Endothelial cell of umbilical vein (primary cell): Measurements from ENCODE around the gene LCE6A. TPM values are rescaled to one million over a fixed set of nuclear protein-coding genes. Genes with fewer than 3 reads are reported as not detected.

ENCODE experiments used
- BruUV-seq: library from RNA; stranded (reverse); fragments of 400-500 nt; replicated peaks from 2 replicates; lab custom pipeline; 2021; lab: Mats Ljungman, UMichigan
- CTCF ChIA-PET: fragments of 300-600, 350-600 bp; sonication (Branson Sonifier 250); formaldehyde crosslinking; loops from one replicate; lab custom pipeline; 2021; ENCODE audit warnings: antibody characterized with exemption, inconsistent platforms; lab: Charles Lee
- POLR2A ChIA-PET: fragments of 300-600, 350-600 bp; sonication (Branson Sonifier 250); formaldehyde crosslinking; loops from one replicate; lab custom pipeline; 2021; ENCODE audit warnings: antibody characterized with exemption, inconsistent platforms; lab: Charles Lee
- DNase-seq: peaks from one replicate; pipeline ENCODE4 v3.0.0-alpha.2; 2011; ENCODE audit warnings: low read depth, low spot score
- FAIRE-seq: peaks from 2 replicates; lab custom pipeline; 2011; peaks lifted over from hg19 to GRCh38; lab: Jason Lieb, UNC
- H2AFZ ChIP-seq: 2 replicates; pipeline ENCODE4 v1.6.0; 2012; ENCODE audit warnings: low read depth, low read length, control low read depth, inconsistent platforms
- H3K27ac ChIP-seq: 2 replicates; pipeline ENCODE4 v1.5.1; 2011; ENCODE audit warnings: low read depth, mild to moderate bottlenecking, control low read depth, low read length, moderate library complexity; ENCODE audit not compliant: insufficient read depth
- H3K27me3 ChIP-seq, 2 experiments: 2 replicates each; pipeline versions ENCODE4 v1.6.0 to v1.6.1; 2011; ENCODE audit warnings: low read length in 2 of 2, mixed read lengths in 1 of 2; ENCODE audit not compliant: control insufficient read depth in 2 of 2, insufficient read depth in 2 of 2
- H3K36me3 ChIP-seq, 2 experiments: 2 replicates in 1 of 2; 3 replicates in 1 of 2; pipeline ENCODE4 v1.5.1; 2011; ENCODE audit warnings: low read length in 2 of 2, mild to moderate bottlenecking in 1 of 2, moderate library complexity in 1 of 2; ENCODE audit not compliant: control insufficient read depth in 2 of 2, insufficient read depth in 2 of 2; ENCODE audit errors: extremely low read depth in 1 of 2
- H3K4me1 ChIP-seq: 3 replicates; pipeline ENCODE4 v1.5.1; 2011; ENCODE audit warnings: mild to moderate bottlenecking, low read length; ENCODE audit not compliant: control insufficient read depth, insufficient read depth; ENCODE audit errors: extremely low read depth
- H3K4me2 ChIP-seq: 2 replicates; pipeline ENCODE4 v1.6.1; 2011; ENCODE audit warnings: low read length, control low read depth, mixed read lengths; ENCODE audit not compliant: insufficient read depth
- H3K4me3 ChIP-seq, 3 experiments: fragments of 200-600 bp in 1 of 3; sonication (generic), shearing (Covaris generic) in 1 of 3; replicated peaks in 1 of 3; 2 replicates each; pipeline ENCODE4 v1.5.1; 2011 to 2016; ENCODE audit warnings: control low read depth in 3 of 3, low read length in 3 of 3, mild to moderate bottlenecking in 2 of 3, inconsistent platforms in 1 of 3, low read depth in 1 of 3, moderate library complexity in 1 of 3; ENCODE audit not compliant: insufficient read depth in 1 of 3
- H3K79me2 ChIP-seq: 2 replicates; pipeline ENCODE4 v1.6.0; 2012; ENCODE audit warnings: low read length, inconsistent platforms; ENCODE audit not compliant: control insufficient read depth, insufficient read depth
- H3K9ac ChIP-seq: replicated peaks from 2 replicates; pipeline ENCODE3; 2011; ENCODE audit warnings: low read length, control low read depth; ENCODE audit not compliant: insufficient read depth; ENCODE audit errors: extremely low read depth
- H3K9me1 ChIP-seq: replicated peaks from 3 replicates; pipeline ENCODE4 v1.6.0; 2011; ENCODE audit warnings: mild to moderate bottlenecking, low read length; ENCODE audit not compliant: control insufficient read depth, insufficient read depth; ENCODE audit errors: extremely low read depth
- H3K9me3 ChIP-seq: replicated peaks from 2 replicates; pipeline ENCODE4 v1.5.1; 2012; ENCODE audit warnings: low read length, inconsistent platforms; ENCODE audit not compliant: control insufficient read depth, insufficient read depth
- H4K20me1 ChIP-seq: replicated peaks from 2 replicates; pipeline ENCODE3; 2011; ENCODE audit warnings: mild to moderate bottlenecking, low read length; ENCODE audit not compliant: control insufficient read depth, insufficient read depth; ENCODE audit errors: extremely low read depth
- EZH2 ChIP-seq: IDR thresholded peaks from 2 replicates; pipeline ENCODE4 v1.6.1; 2012; ENCODE audit warnings: borderline replicate concordance, low read depth, mild to moderate bottlenecking, moderate library complexity, low read length, inconsistent platforms; ENCODE audit not compliant: severe bottlenecking
- FOS ChIP-seq: IDR thresholded peaks from 2 replicates; pipeline ENCODE4 v1.6.1; 2011; ENCODE audit warnings: mild to moderate bottlenecking, low read length, moderate library complexity, borderline replicate concordance; ENCODE audit not compliant: insufficient read depth
- GATA2 ChIP-seq: IDR thresholded peaks from 2 replicates; pipeline ENCODE4 v1.7.0; 2011; ENCODE audit warnings: low read depth, mild to moderate bottlenecking, moderate library complexity, mixed read lengths, low read length; ENCODE audit not compliant: insufficient read length, insufficient read depth
- JUN ChIP-seq: IDR thresholded peaks from 2 replicates; pipeline ENCODE4 v1.6.1; 2011; ENCODE audit warnings: borderline replicate concordance, low read depth; ENCODE audit not compliant: insufficient read length, insufficient read depth
- MYC ChIP-seq: IDR thresholded peaks from one replicate; pipeline ENCODE4 v1.6.1; 2011; ENCODE audit warnings: mild to moderate bottlenecking, low read depth, low read length
- POLR2A ChIP-seq: IDR thresholded peaks from 2 replicates; pipeline ENCODE4 v1.6.1; 2012; ENCODE audit warnings: low read depth, mild to moderate bottlenecking, control low read depth, low read length
- POLR2AphosphoS5 ChIP-seq: IDR thresholded peaks from 2 replicates; pipeline ENCODE4 v1.6.1; 2012; ENCODE audit warnings: low read depth, mild to moderate bottlenecking, control low read depth, low read length, moderate library complexity; ENCODE audit not compliant: insufficient read depth
- dilution Hi-C: fragments of 300-500 bp; cut with MboI; formaldehyde crosslinking; loops from one replicate; pipeline ENCODE4 v1.15.0; 2019; ENCODE audit warnings: low sequenced_read_pairs; ENCODE audit not compliant: extremely low pct_ligation_motif_present
- intact Hi-C: fragments of 100-400 bp; cut with micrococcal nuclease; formaldehyde crosslinking; loops from one replicate; pipeline ENCODE4 v1.10.0; 2022
- polyA plus RNA-seq, 4 experiments: library from polyadenylated mRNA; depleted of rRNA in 3 of 4; stranded (reverse) in 3 of 4; unstranded in 1 of 4; fragments of >200 nt; gene quantifications; 2 replicates each; pipeline versions ENCODE4 v1.2.1 to v1.2.3, GENCODE V29; 2011 to 2012; ENCODE audit warnings: missing spikeins in 1 of 4
- total RNA-seq: library from RNA; stranded (reverse); gene quantifications from 2 replicates; pipeline ENCODE4 v1.2.3, GENCODE V29; 2021
- TF ChIP-seq, protein P1 (sequence below): IDR thresholded peaks from 2 replicates; pipeline ENCODE4 v1.6.1; 2011; ENCODE audit not compliant: insufficient read depth, insufficient read length
- TF ChIP-seq, protein P2 (sequence below), 2 donors: IDR thresholded peaks; 1 replicate in 1 of 2; 2 replicates in 1 of 2; pipeline ENCODE4 v1.5.1; 2011; ENCODE audit warnings: low read length in 2 of 2, mild to moderate bottlenecking in 2 of 2, moderate library complexity in 2 of 2, control low read depth in 1 of 2, inconsistent platforms in 1 of 2, low read depth in 1 of 2; ENCODE audit not compliant: insufficient read depth in 1 of 2; ENCODE audit errors: extremely low read depth in 1 of 2

The LCE6A gene
- total and polyA plus RNA-seq, 2 donors (not counting 3 experiments of a cell fraction or from before 2014, with no cell fraction given), result not detected

DNA sequence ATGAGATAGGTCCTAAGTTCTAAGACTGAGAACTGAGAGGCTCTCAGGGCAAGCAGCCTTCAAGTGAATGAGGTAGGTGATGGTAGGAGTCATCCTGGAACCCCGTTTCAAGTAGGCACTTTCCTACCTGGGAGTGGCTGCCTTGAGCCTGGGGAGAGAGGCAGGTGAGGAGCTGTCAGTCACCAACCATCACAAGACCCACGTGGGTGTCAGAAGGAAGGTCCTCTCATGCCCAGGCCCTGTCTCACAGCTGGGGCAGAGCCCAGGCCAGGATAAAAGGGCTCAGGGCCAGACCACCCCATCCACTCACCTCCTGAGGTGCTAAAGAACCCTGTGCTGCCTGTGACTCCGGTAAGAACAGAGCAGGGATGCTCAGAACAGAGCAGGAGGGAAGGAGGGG is 46.2 kb upstream of the LCE6A start, which contains the start of gene LCE1D:
TSS of gene LCE1D (plus strand) at position 301 of the 400 bp plus-strand sequence. CDS start 1,074 bp downstream, outside the sequence.
- CTCF ChIA-PET, result no interaction called here
- Histone ChIP-seq H3K9ac (no peak within 1 kb of the TSS), H3K79me2 (no peaks in the 10 kb centered on the region), H3K27ac (no peak within 1 kb of the TSS), H3K4me2 (no peak within 1 kb of the TSS), H2AFZ (no peak within 1 kb of the TSS), H3K4me1 (no peaks in the 10 kb centered on the region), H3K4me3 (no peak within 1 kb of the TSS), H3K9me3 (no peaks in the 10 kb centered on the region), H3K36me3 (no peaks in the 10 kb centered on the region), H3K9me1 (no peaks in the 10 kb centered on the region), H3K27me3 (no peaks in the 10 kb centered on the region), H4K20me1 (no peaks in the 10 kb centered on the region)
- dilution Hi-C loops (no loop called here), intact Hi-C loops (no loop called here)
- no TSS peak for BruUV-seq
- TF ChIP-seq EZH2, result no peak
- no peak for TF ChIP-seq GATA2
- TF ChIP-seq, protein P1, sequence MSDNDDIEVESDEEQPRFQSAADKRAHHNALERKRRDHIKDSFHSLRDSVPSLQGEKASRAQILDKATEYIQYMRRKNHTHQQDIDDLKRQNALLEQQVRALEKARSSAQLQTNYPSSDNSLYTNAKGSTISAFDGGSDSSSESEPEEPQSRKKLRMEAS, result no peak
- TF ChIP-seq POLR2AphosphoS5, result no peak
- no peak for TF ChIP-seq MYC
- no peak for TF ChIP-seq POLR2A
- no peak for TF ChIP-seq JUN
- TF ChIP-seq, protein P2, sequence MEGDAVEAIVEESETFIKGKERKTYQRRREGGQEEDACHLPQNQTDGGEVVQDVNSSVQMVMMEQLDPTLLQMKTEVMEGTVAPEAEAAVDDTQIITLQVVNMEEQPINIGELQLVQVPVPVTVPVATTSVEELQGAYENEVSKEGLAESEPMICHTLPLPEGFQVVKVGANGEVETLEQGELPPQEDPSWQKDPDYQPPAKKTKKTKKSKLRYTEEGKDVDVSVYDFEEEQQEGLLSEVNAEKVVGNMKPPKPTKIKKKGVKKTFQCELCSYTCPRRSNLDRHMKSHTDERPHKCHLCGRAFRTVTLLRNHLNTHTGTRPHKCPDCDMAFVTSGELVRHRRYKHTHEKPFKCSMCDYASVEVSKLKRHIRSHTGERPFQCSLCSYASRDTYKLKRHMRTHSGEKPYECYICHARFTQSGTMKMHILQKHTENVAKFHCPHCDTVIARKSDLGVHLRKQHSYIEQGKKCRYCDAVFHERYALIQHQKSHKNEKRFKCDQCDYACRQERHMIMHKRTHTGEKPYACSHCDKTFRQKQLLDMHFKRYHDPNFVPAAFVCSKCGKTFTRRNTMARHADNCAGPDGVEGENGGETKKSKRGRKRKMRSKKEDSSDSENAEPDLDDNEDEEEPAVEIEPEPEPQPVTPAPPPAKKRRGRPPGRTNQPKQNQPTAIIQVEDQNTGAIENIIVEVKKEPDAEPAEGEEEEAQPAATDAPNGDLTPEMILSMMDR (IDR thresholded peaks at IDR 0.05; ENCODE audit: extremely low read depth in 1 of 2, insufficient read depth in 1 of 2, low read depth in 1 of 2, low read length in 2 of 2), result no peak
- no peak for TF ChIP-seq FOS
- FAIRE-seq, result no peak
- DNase-seq, result no peak
- POLR2A ChIA-PET, result no interaction called here
